ENCODE results near the gene RIMBP3C. TPM values are rescaled to one million over a fixed set of nuclear protein-coding genes. Genes with fewer than 3 reads are reported as not detected.

RIMBP3C gene
- polyA plus RNA-seq, 1 of the 3 experiments (the other 2 are of a cell fraction): 0.02 TPM

- H3K79me2 ChIP-seq (ENCODE audit: insufficient read depth): peaks cover 100% of the 10 kb centered on the region
- no peak for TF ChIP-seq SMC3 (IDR thresholded peaks at IDR 0.05; ENCODE audit: low read depth, low read length)
- no peak for TF ChIP-seq NRF1 (IDR thresholded peaks at IDR 0.05; ENCODE audit: low read depth, low read length)
- no peak for TF ChIP-seq TEAD4 (IDR thresholded peaks at IDR 0.05; ENCODE audit: borderline replicate concordance, insufficient read depth)
- TF ChIP-seq MEF2A (IDR thresholded peaks at IDR 0.05; ENCODE audit: borderline replicate concordance, low read depth): no peak
- no peak for TF ChIP-seq CTCF (IDR thresholded peaks at IDR 0.05)
- TF ChIP-seq FOSL2 (IDR thresholded peaks at IDR 0.05; ENCODE audit: borderline replicate concordance, low read depth): no peak
- TF ChIP-seq TCF12 (IDR thresholded peaks at IDR 0.05): no peak
- no peak for TF ChIP-seq JUND (IDR thresholded peaks at IDR 0.05)
- no peak for TF ChIP-seq POLR2AphosphoS5 (IDR thresholded peaks at IDR 0.05; ENCODE audit: low read depth, low read length)
- TF ChIP-seq GATA2 (CRISPR knock-in tag; IDR thresholded peaks at IDR 0.05): no peak
- H3K9me3 ChIP-seq: no peaks in the 10 kb centered on the region
- H3K36me3 ChIP-seq (replicated peaks in 1 of 2; ENCODE audit: control insufficient read depth in 1 of 2, insufficient read depth in 2 of 2, low read length in 1 of 2): peaks cover 29 to 38% of the 10 kb centered on the region in 2 experiments
- H3K4me2 ChIP-seq: no peak overlapping the region
- 100% methylated on average over 9 of the region's 9 CpGs for WGBS (ENCODE audit: low lambda C conversion rate)
- H3F3A ChIP-seq (replicated peaks; ENCODE audit: insufficient read depth): peaks cover 3% of the 10 kb centered on the region
- H2AFZ ChIP-seq (ENCODE audit: low read depth): no peak overlapping the region
- H3K4me3 ChIP-seq (ENCODE audit: low read depth in 2 of 2, low read length in 1 of 2): no peak overlapping the region
- no peak for DNase-seq
- H3K9me2 ChIP-seq: no peaks in the 10 kb centered on the region
- no peak overlapping the region for H3K27ac ChIP-seq (ENCODE audit: low read depth in 2 of 2, low read length in 1 of 2)
- ChIA-PET POLR2A (no interaction called here), CTCF (no interaction called here)
- peaks cover 100% of the 10 kb centered on the region for H4K20me1 ChIP-seq (ENCODE audit: insufficient read depth)
- no peak overlapping the region for H3K9ac ChIP-seq
- H3K27me3 ChIP-seq (ENCODE audit: insufficient read depth): no peaks in the 10 kb centered on the region
- H3K4me1 ChIP-seq (ENCODE audit: control insufficient read depth in 1 of 2, insufficient read depth in 2 of 2, low read depth in 1 of 2, low read length in 1 of 2): peaks cover 0 to 3% of the 10 kb centered on the region in 2 experiments; a peak in 1 of 4 replicates
These were observed 39.8 kb upstream of the RIMBP3C start for GRCh38 chr22:21590809-21591641.

- H4K20me1 ChIP-seq (ENCODE audit: insufficient read depth): peaks cover 100% of the 10 kb centered on the region
- ChIA-PET POLR2A (no interaction called here), CTCF (no interaction called here)
- H3K4me3 ChIP-seq (ENCODE audit: low read depth in 2 of 2, low read length in 1 of 2): no peak overlapping the region
- no peaks in the 10 kb centered on the region for H3K9me3 ChIP-seq
- no peak overlapping the region for H2AFZ ChIP-seq (ENCODE audit: low read depth)
- no peaks in the 10 kb centered on the region for H3K9me2 ChIP-seq
- TF ChIP-seq MXI1 (IDR thresholded peaks at IDR 0.05; ENCODE audit: low read depth, low read length): no peak
- TF ChIP-seq TCF12 (IDR thresholded peaks at IDR 0.05): no peak
- no peak for TF ChIP-seq FOSL2 (IDR thresholded peaks at IDR 0.05; ENCODE audit: borderline replicate concordance, low read depth)
- no peak for TF ChIP-seq RAD21 (IDR thresholded peaks at IDR 0.05; ENCODE audit: low read length)
- TF ChIP-seq NFIC (IDR thresholded peaks at IDR 0.05; ENCODE audit: borderline replicate concordance): no peak
- TF ChIP-seq CHD2 (IDR thresholded peaks at IDR 0.05; ENCODE audit: low read length, partially characterized antibody): no peak
- TF ChIP-seq JUND (IDR thresholded peaks at IDR 0.05): no peak
- TF ChIP-seq REST (IDR thresholded peaks at IDR 0.05; ENCODE audit: low read depth, low read length): no peak
- TF ChIP-seq EZH2phosphoT487 (IDR thresholded peaks at IDR 0.05; ENCODE audit: borderline replicate concordance, low read depth): no peak
- H3K27me3 ChIP-seq (ENCODE audit: insufficient read depth): no peaks in the 10 kb centered on the region
- WGBS (ENCODE audit: low lambda C conversion rate): 100% methylated on average over 6 of the region's 8 CpGs
- peaks cover 16 to 25% of the 10 kb centered on the region in 2 experiments for H3K36me3 ChIP-seq (replicated peaks in 1 of 2; ENCODE audit: control insufficient read depth in 1 of 2, insufficient read depth in 2 of 2, low read length in 1 of 2)
- no peak overlapping the region for H3K4me2 ChIP-seq
- DNase-seq: no peak
- no peak overlapping the region for H3K27ac ChIP-seq (ENCODE audit: low read depth in 2 of 2, low read length in 1 of 2)
- peaks cover 3% of the 10 kb centered on the region for H3F3A ChIP-seq (replicated peaks; ENCODE audit: insufficient read depth)
- peaks cover 100% of the 10 kb centered on the region for H3K79me2 ChIP-seq (ENCODE audit: insufficient read depth)
- H3K4me1 ChIP-seq (ENCODE audit: control insufficient read depth in 1 of 2, insufficient read depth in 2 of 2, low read depth in 1 of 2, low read length in 1 of 2): peaks cover 0 to 3% of the 10 kb centered on the region in 2 experiments; a peak in 1 of 4 replicates
- H3K9ac ChIP-seq: no peak overlapping the region
These were observed 38.1 kb upstream of the RIMBP3C start for GRCh38 chr22:21589396-21589795.
